PC-9 (cell line): Measurements from ENCODE around the gene ZNF701. TPM values are rescaled to one million over a fixed set of nuclear protein-coding genes. Genes with fewer than 3 reads are reported as not detected.
A peak's percentile ranks its signal among the peaks of the same experiment; 100 is the strongest.
"Not testable (repeated sequence)": the region's sequence is repeated elsewhere in the genome, so short reads cannot be mapped to it uniquely, and the experiment has no call there.

Experiments
- BruUV-seq: library from RNA; stranded (reverse); fragments of 400-500 nt; replicated peaks from 2 replicates; lab custom pipeline; 2021; lab: Mats Ljungman, UMichigan
- CTCF ChIA-PET: fragments of 300-600 bp; sonication (Branson Sonifier 250); formaldehyde crosslinking; loops from one replicate; lab custom pipeline; 2022; ENCODE audit warnings: antibody characterized with exemption; lab: Charles Lee
- POLR2A ChIA-PET: fragments of 300-600 bp; sonication (Branson Sonifier 250); formaldehyde crosslinking; loops from one replicate; lab custom pipeline; 2022; ENCODE audit warnings: antibody characterized with exemption; ENCODE audit not compliant: unreplicated experiment; lab: Charles Lee
- DNase-seq, 2 experiments: peaks; one replicate each; pipeline versions ENCODE4 v3.0.0 to v3.0.0-alpha.2; 2015 to 2022; ENCODE audit warnings: mixed read lengths in 1 of 2
- H2AFZ ChIP-seq: fragments of 200-600 bp; sonication (generic); 2 replicates; pipeline ENCODE4 v1.8.1; 2017; ENCODE audit warnings: antibody characterized with exemption
- H3F3A ChIP-seq: fragments of 200-600 bp; sonication (generic); 2 replicates; pipeline ENCODE4 v1.8.1; 2017; ENCODE audit warnings: antibody characterized with exemption, mild to moderate bottlenecking, low read depth; ENCODE audit not compliant: insufficient read depth
- H3K27ac ChIP-seq: fragments of 200-600 bp; sonication (generic); 2 replicates; pipeline ENCODE4 v1.6.1; 2016; ENCODE audit warnings: mixed run types
- H3K27me3 ChIP-seq: fragments of 200-600 bp; sonication (generic); 2 replicates; pipeline ENCODE4 v1.6.1; 2016; ENCODE audit warnings: low read depth, mixed run types; ENCODE audit not compliant: insufficient read depth
- H3K36me3 ChIP-seq: fragments of 200-600 bp; sonication (generic); 2 replicates; pipeline ENCODE4 v1.6.1; 2016; ENCODE audit warnings: low read depth, mixed run types
- H3K4me1 ChIP-seq: fragments of 200-600 bp; sonication (generic); replicated peaks from 2 replicates; pipeline ENCODE4 v1.6.1; 2016; ENCODE audit warnings: mixed run types; ENCODE audit not compliant: insufficient read depth
- H3K4me2 ChIP-seq: fragments of 200-600 bp; sonication (generic); 2 replicates; pipeline ENCODE4 v1.6.1; 2017; ENCODE audit warnings: mixed run types
- H3K4me3 ChIP-seq: fragments of 200-600 bp; sonication (generic); 2 replicates; pipeline ENCODE4 v1.6.1; 2016; ENCODE audit warnings: mixed run types
- H3K79me2 ChIP-seq: fragments of 200-600 bp; sonication (generic); 2 replicates; pipeline ENCODE4 v1.6.1; 2017; ENCODE audit warnings: low read depth, mixed run types
- H3K9me2 ChIP-seq: fragments of 200-600 bp; sonication (generic); 2 replicates; pipeline ENCODE4 v1.8.1; 2017; ENCODE audit warnings: mild to moderate bottlenecking; ENCODE audit not compliant: insufficient read depth
- H3K9me3 ChIP-seq: fragments of 200-600 bp; sonication (generic); 2 replicates; pipeline ENCODE4 v1.8.1; 2016; ENCODE audit warnings: low read depth; ENCODE audit not compliant: insufficient read depth
- H4K20me1 ChIP-seq: fragments of 200-600 bp; sonication (generic); 2 replicates; pipeline ENCODE4 v1.8.1; 2017; ENCODE audit not compliant: insufficient read depth
- EZH2 ChIP-seq: fragments of 200-600 bp; sonication (generic); IDR thresholded peaks from 2 replicates; pipeline ENCODE4 v1.8.0; 2017; ENCODE audit warnings: antibody characterized with exemption, low read depth
- intact Hi-C: fragments of 100-400 bp; cut with micrococcal nuclease; formaldehyde crosslinking; loops from one replicate; pipeline ENCODE4 v1.10.0; 2022; ENCODE audit not compliant: unreplicated experiment
- total RNA-seq: library from RNA; stranded (reverse); gene quantifications from 2 replicates; pipeline ENCODE4 v1.2.3, GENCODE V29; 2021
- TF ChIP-seq, protein P1 (sequence below): fragments of 200-600 bp; sonication (generic); conservative IDR thresholded peaks from 2 replicates; pipeline ENCODE4 v1.6.1; 2017; ENCODE audit warnings: mixed run types, antibody characterized with exemption, mild to moderate bottlenecking, moderate library complexity

The ZNF701 gene
- total RNA-seq, 1 experiment from 2014 or later: 24.2 TPM

DNA sequence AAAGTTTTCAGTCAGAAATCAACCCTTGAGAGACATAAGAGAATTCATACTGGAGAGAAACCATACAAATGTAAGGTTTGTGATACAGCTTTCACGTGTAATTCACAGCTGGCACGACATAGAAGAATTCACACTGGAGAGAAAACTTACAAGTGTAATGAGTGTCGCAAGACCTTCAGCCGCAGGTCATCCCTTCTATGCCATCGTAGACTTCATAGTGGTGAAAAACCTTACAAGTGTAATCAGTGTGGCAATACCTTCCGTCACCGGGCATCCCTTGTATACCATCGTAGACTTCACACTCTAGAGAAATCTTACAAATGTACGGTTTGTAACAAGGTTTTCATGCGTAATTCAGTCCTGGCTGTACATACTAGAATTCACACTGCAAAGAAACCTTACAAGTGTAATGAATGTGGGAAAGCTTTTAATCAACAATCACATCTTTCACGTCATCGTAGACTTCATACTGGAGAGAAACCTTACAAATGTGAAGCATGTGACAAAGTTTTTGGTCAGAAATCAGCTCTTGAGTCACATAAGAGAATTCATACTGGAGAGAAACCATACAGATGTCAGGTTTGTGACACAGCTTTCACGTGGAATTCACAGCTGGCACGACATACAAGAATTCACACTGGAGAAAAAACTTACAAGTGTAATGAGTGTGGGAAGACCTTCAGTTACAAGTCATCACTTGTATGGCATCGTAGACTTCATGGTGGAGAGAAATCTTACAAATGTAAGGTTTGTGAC lies 15.7 kb upstream of the ZNF701 start:
- intact Hi-C loops: no loop called here
- BruUV-seq: no TSS peak

DNA sequence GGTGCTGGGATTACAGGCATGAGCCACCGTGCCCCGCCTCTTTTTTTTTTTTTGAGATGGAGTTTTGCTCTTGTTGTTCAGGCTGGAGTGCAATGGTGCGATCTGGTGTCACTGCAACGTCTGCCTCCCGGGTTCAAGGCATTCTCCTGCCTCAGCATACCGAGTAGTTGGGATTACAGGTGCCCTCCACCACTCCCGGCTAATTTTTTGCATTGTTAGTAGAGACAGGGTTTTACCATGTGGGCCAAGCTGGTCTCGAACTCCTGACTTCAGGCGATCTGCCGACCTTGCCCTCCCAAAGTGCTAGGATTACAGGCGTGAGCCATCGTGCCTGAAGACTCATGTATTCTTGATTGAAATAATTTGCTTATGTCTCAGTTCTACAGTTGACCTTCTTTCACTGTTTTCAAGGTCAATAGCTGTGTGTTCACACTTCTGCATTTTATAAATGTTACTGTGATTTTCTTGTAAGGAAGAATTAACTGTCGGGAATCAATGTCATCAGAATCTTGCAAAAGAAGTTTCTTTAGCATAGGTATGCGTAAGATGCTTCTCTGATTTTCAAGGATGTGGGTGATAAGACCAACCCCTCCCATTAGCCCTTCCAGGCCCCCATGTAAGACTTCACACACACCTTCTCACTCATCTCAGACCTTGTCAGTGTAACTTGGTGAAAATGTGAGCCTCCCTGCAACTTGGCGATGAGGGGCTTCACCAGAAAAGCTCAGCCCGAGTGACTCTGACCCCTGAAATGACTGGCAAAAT lies 12.7 kb upstream of the ZNF701 start:
- H4K20me1 ChIP-seq: no peaks in the 10 kb centered on the region
- H3K9me2 ChIP-seq: no peaks in the 10 kb centered on the region
- CTCF ChIA-PET: no interaction called here
- no TSS peak for BruUV-seq
- peaks cover 52% of the 10 kb centered on the region for H3K36me3 ChIP-seq
- no peaks in the 10 kb centered on the region for H3K4me1 ChIP-seq
- intact Hi-C loops: no loop called here
- no peak overlapping the region for H3K4me2 ChIP-seq
- DNase-seq: no peak
- no peak overlapping the region for H3K4me3 ChIP-seq
- H3K9me3 ChIP-seq: peaks cover 82% of the 10 kb centered on the region
- TF ChIP-seq, protein P1, sequence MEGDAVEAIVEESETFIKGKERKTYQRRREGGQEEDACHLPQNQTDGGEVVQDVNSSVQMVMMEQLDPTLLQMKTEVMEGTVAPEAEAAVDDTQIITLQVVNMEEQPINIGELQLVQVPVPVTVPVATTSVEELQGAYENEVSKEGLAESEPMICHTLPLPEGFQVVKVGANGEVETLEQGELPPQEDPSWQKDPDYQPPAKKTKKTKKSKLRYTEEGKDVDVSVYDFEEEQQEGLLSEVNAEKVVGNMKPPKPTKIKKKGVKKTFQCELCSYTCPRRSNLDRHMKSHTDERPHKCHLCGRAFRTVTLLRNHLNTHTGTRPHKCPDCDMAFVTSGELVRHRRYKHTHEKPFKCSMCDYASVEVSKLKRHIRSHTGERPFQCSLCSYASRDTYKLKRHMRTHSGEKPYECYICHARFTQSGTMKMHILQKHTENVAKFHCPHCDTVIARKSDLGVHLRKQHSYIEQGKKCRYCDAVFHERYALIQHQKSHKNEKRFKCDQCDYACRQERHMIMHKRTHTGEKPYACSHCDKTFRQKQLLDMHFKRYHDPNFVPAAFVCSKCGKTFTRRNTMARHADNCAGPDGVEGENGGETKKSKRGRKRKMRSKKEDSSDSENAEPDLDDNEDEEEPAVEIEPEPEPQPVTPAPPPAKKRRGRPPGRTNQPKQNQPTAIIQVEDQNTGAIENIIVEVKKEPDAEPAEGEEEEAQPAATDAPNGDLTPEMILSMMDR: no peak
- TF ChIP-seq EZH2: no peak
- no peak overlapping the region for H3K27ac ChIP-seq
- H3K79me2 ChIP-seq: no peaks in the 10 kb centered on the region
- H2AFZ ChIP-seq: no peak overlapping the region
- peaks cover 5% of the 10 kb centered on the region; the same call in 1 of the 2 replicates for H3F3A ChIP-seq
- POLR2A ChIA-PET: no interaction called here
- no peaks in the 10 kb centered on the region for H3K27me3 ChIP-seq

More for the DNA sequence above, 15.7 kb upstream of the ZNF701 start:
- H3K9me3 ChIP-seq: peaks cover 84% of the 10 kb centered on the region
- H3K27ac ChIP-seq: no peak overlapping the region
- no peak overlapping the region for H2AFZ ChIP-seq
- no peaks in the 10 kb centered on the region for H3K9me2 ChIP-seq
- peaks cover 53% of the 10 kb centered on the region for H3K36me3 ChIP-seq
- 0 out of 2 replicates have a peak overlapping the region, but pooled peaks have one; percentile 28 for H3K4me3 ChIP-seq
- H3K27me3 ChIP-seq: no peaks in the 10 kb centered on the region
- ChIA-PET POLR2A (no interaction called here), CTCF (no interaction called here)
- no peaks in the 10 kb centered on the region for H4K20me1 ChIP-seq
- no peak for TF ChIP-seq EZH2
- TF ChIP-seq, protein P1: no peak
- no peaks in the 10 kb centered on the region for H3K4me1 ChIP-seq
- H3K4me2 ChIP-seq: no peak overlapping the region
- H3K79me2 ChIP-seq: no peaks in the 10 kb centered on the region
- H3F3A ChIP-seq: peaks cover 5% of the 10 kb centered on the region; the same call in 1 of the 2 replicates
- no peak for DNase-seq

DNA sequence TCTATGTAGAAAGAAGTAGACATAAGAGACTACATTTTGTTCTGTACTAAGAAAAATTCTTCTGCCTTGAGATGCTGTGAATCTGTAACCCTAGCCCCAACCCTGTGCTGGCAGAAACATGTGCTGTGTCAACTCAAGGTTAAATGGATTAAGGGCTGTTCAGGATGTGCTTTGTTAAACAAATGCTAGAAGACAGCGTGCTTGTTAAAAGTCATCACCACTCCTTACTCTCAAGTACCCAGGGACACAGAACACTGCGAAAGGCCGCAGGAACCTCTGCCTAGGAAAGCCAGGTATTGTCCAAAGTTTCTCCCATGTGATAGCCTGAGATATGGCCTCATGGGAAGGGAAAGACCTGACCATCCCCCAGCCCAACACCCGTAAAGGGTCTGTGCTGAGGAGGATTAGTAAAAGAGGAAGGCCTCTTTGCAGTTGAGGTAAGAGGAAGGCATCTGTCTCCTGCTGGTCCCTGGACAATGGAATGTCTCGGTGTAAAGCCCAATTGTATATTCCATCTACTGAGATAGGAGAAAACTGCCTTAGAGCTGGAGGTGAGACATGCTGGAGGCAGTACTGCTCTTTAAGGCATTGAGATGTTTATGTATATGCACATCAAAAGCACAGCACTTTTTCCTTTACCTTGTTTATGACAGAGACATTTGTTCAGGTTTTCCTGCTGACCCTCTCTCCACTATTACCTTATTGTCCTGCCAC lies 11.2 kb upstream of the ZNF701 start:
- Histone ChIP-seq H3K9me3 (peaks cover 78% of the 10 kb centered on the region), H3K36me3 (peaks cover 42% of the 10 kb centered on the region)
- H4K20me1 ChIP-seq, H2AFZ ChIP-seq, intact Hi-C loops, H3F3A ChIP-seq, BruUV-seq, H3K27ac ChIP-seq, H3K27me3 ChIP-seq, H3K4me1 ChIP-seq, POLR2A ChIA-PET, H3K4me2 ChIP-seq, DNase-seq, H3K9me2 ChIP-seq, H3K79me2 ChIP-seq, CTCF ChIA-PET, H3K4me3 ChIP-seq: not testable (repeated sequence)

DNA sequence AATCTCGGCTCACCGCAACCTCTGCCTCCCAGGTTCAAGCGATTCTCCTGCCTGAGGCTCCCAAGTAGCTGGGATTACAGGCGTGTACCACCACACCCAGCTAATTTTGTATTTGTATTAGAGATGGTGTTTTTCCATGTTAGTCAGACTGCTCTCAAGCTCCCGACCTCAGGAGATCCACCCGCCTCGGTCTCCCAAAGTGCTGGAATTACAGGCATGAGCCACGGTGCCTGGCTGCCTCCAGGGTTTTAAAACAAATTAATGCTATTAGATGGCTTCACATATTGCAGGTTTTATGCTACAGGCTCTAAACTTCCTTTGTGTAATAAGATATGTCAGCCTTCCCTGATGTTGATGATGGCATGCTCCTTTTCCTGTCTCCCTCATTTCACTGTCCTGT lies 8.5 kb upstream of the ZNF701 start:
- H3K79me2 ChIP-seq, POLR2A ChIA-PET, CTCF ChIA-PET, BruUV-seq, H3K27me3 ChIP-seq, H4K20me1 ChIP-seq, intact Hi-C loops, H3F3A ChIP-seq, H3K4me3 ChIP-seq, DNase-seq, H3K9me2 ChIP-seq, H3K27ac ChIP-seq, H3K4me1 ChIP-seq, H2AFZ ChIP-seq, H3K4me2 ChIP-seq: not testable (repeated sequence)
- Histone ChIP-seq H3K9me3 (peaks cover 73% of the 10 kb centered on the region), H3K36me3 (peaks cover 27% of the 10 kb centered on the region)
